SK-N-SH (cell line): ENCODE results near the gene CALM1. TPM values are rescaled to one million over a fixed set of nuclear protein-coding genes. Genes with fewer than 3 reads are reported as not detected.
A peak's percentile ranks its signal among the peaks of the same experiment; 100 is the strongest.

Experiments
- CTCF ChIA-PET: fragments of 300-600, 350-600 bp; formaldehyde crosslinking; extraction: SDS; loops from one replicate; lab custom pipeline; 2021; lab: Yijun Ruan, JAX
- POLR2A ChIA-PET: fragments of 350-600 bp; sonication (Branson Sonifier 250); formaldehyde crosslinking; extraction: SDS; loops from one replicate; lab custom pipeline; 2020; ENCODE audit warnings: antibody characterized with exemption, inconsistent platforms; lab: Yijun Ruan, JAX
- DNase-seq: peaks from one replicate; pipeline ENCODE4 v3.0.0; 2012
- H2AFZ ChIP-seq: fragments of 200-600 bp; sonication (generic); 2 replicates; pipeline ENCODE4 v1.8.1; 2016; ENCODE audit warnings: antibody characterized with exemption, mild to moderate bottlenecking, low read depth
- H3F3A ChIP-seq: fragments of 200-600 bp; sonication (generic); replicated peaks from 2 replicates; pipeline ENCODE3; 2016; ENCODE audit warnings: antibody characterized with exemption, mild to moderate bottlenecking; ENCODE audit not compliant: insufficient read depth
- H3K27ac ChIP-seq, 2 experiments: fragments of 200-500 bp in 1 of 2; fragments of 200-600 bp in 1 of 2; sonication (Bioruptor generic) in 1 of 2; sonication (generic), shearing (Covaris generic) in 1 of 2; 2 replicates each; pipeline versions ENCODE4 v1.5.1 to v1.6.1; 2014 to 2016; ENCODE audit warnings: low read depth in 2 of 2, inconsistent platforms in 1 of 2, low read length in 1 of 2, mild to moderate bottlenecking in 1 of 2, mixed read lengths in 1 of 2
- H3K27me3 ChIP-seq: fragments of 200-600 bp; sonication (generic), shearing (Covaris generic); 2 replicates; pipeline ENCODE4 v1.6.1; 2016; ENCODE audit warnings: mixed run types; ENCODE audit not compliant: insufficient read depth
- H3K36me3 ChIP-seq, 2 experiments: fragments of 200-500 bp in 1 of 2; fragments of 200-600 bp in 1 of 2; sonication (Bioruptor generic) in 1 of 2; sonication (generic) in 1 of 2; replicated peaks in 1 of 2; 2 replicates each; pipeline versions ENCODE3 to v1.5.1; 2014 to 2016; ENCODE audit warnings: low read length in 1 of 2, mild to moderate bottlenecking in 1 of 2; ENCODE audit not compliant: insufficient read depth in 2 of 2, control insufficient read depth in 1 of 2
- H3K4me1 ChIP-seq, 2 experiments: fragments of 200-500 bp in 1 of 2; fragments of 200-600 bp in 1 of 2; sonication (Bioruptor generic) in 1 of 2; sonication (generic), shearing (Covaris generic) in 1 of 2; 2 replicates each; pipeline versions ENCODE4 v1.5.1 to v1.6.1; 2014 to 2016; ENCODE audit warnings: low read depth in 1 of 2, low read length in 1 of 2, mixed run types in 1 of 2; ENCODE audit not compliant: insufficient read depth in 2 of 2, control insufficient read depth in 1 of 2
- H3K4me2 ChIP-seq: fragments of 200-600 bp; sonication (generic), shearing (Covaris generic); 2 replicates; pipeline ENCODE4 v1.6.1; 2017; ENCODE audit warnings: mixed run types
- H3K4me3 ChIP-seq, 2 experiments: fragments of 200-500 bp in 1 of 2; fragments of 200-600 bp in 1 of 2; sonication (Bioruptor generic) in 1 of 2; sonication (generic), shearing (Covaris generic) in 1 of 2; 2 replicates each; pipeline versions ENCODE4 v1.5.1 to v1.8.1; 2014 to 2016; ENCODE audit warnings: low read depth in 2 of 2, inconsistent platforms in 1 of 2, low read length in 1 of 2, mild to moderate bottlenecking in 1 of 2, mixed read lengths in 1 of 2, moderate library complexity in 1 of 2
- H3K79me2 ChIP-seq: fragments of 200-600 bp; sonication (generic); 2 replicates; pipeline ENCODE4 v1.8.1; 2017; ENCODE audit warnings: mild to moderate bottlenecking; ENCODE audit not compliant: insufficient read depth
- H3K9ac ChIP-seq: fragments of 200-600 bp; sonication (generic); 2 replicates; pipeline ENCODE4 v1.6.1; 2017; ENCODE audit warnings: mixed run types
- H3K9me2 ChIP-seq: fragments of 200-600 bp; sonication (generic); 2 replicates; pipeline ENCODE4 v1.6.1; 2017; ENCODE audit warnings: mixed run types
- H3K9me3 ChIP-seq: fragments of 200-600 bp; sonication (generic); 2 replicates; pipeline ENCODE4 v1.6.1; 2017; ENCODE audit warnings: mixed run types, mild to moderate bottlenecking, moderate library complexity
- H4K20me1 ChIP-seq: fragments of 200-600 bp; sonication (generic); 2 replicates; pipeline ENCODE4 v1.6.1; 2017; ENCODE audit warnings: mild to moderate bottlenecking, mixed run types; ENCODE audit not compliant: insufficient read depth
- CHD2 ChIP-seq: fragments of 150-350 bp; IDR thresholded peaks from 2 replicates; pipeline ENCODE4 v1.6.1; 2018; ENCODE audit warnings: low read length; ENCODE audit not compliant: partially characterized antibody
- CTCF ChIP-seq: fragments of 200-600 bp; sonication (generic); IDR thresholded peaks from 2 replicates; pipeline ENCODE4 v1.6.1; 2017; ENCODE audit warnings: antibody characterized with exemption, mild to moderate bottlenecking, moderate library complexity
- EP300 ChIP-seq, 2 experiments: IDR thresholded peaks; 2 replicates each; pipeline versions ENCODE4 v1.4.0 to v1.6.1; 2012; ENCODE audit warnings: borderline replicate concordance in 1 of 2, low read depth in 1 of 2, low read length in 1 of 2
- EZH2phosphoT487 ChIP-seq: fragments of 200-600 bp; sonication (generic); IDR thresholded peaks from 2 replicates; pipeline ENCODE4 v1.6.1; 2017; ENCODE audit warnings: low read depth, mixed run types, mild to moderate bottlenecking, antibody characterized with exemption, moderate library complexity, borderline replicate concordance
- FOSL2 ChIP-seq: IDR thresholded peaks from 2 replicates; pipeline ENCODE4 v1.4.0; 2012; ENCODE audit warnings: low read depth, mild to moderate bottlenecking, moderate library complexity, borderline replicate concordance
- FOXM1 ChIP-seq: IDR thresholded peaks from 2 replicates; pipeline ENCODE4 v1.4.0; 2012; ENCODE audit warnings: low read depth, mild to moderate bottlenecking
- JUND ChIP-seq: IDR thresholded peaks from 2 replicates; pipeline ENCODE4 v1.4.0; 2012
- MAX ChIP-seq: IDR thresholded peaks from 2 replicates; pipeline ENCODE4 v1.4.0; 2012; ENCODE audit warnings: low read depth
- NFIC ChIP-seq: IDR thresholded peaks from 2 replicates; pipeline ENCODE4 v1.4.0; 2012; ENCODE audit warnings: borderline replicate concordance
- NRF1 ChIP-seq: IDR thresholded peaks from 2 replicates; pipeline ENCODE4 v1.6.1; 2012; ENCODE audit warnings: low read depth, mild to moderate bottlenecking, low read length
- RFX5 ChIP-seq: IDR thresholded peaks from 2 replicates; pipeline ENCODE4 v1.6.1; 2012; ENCODE audit warnings: mild to moderate bottlenecking, improper control_type of control experiment, low read length
- SIN3A ChIP-seq: IDR thresholded peaks from 2 replicates; pipeline ENCODE4 v1.6.1; 2012; ENCODE audit warnings: low read depth, mild to moderate bottlenecking, low read length, moderate library complexity, borderline replicate concordance
- ZBTB33 ChIP-seq: IDR thresholded peaks from 2 replicates; pipeline ENCODE4 v1.4.0; 2012; ENCODE audit warnings: low read depth, borderline replicate concordance
- WGBS: methylation state at CpG from one replicate; pipeline ENCODE4 v1.1.6; 2017; ENCODE audit warnings: low lambda C conversion rate; 5-methylcytosine and 5-hydroxymethylcytosine counted together
- polyA plus RNA-seq, 3 experiments: library from polyadenylated mRNA; depleted of rRNA; stranded (reverse); fragments of >200 nt; gene quantifications; 2 replicates each; pipeline ENCODE4 v1.2.3, GENCODE V29; 2012
- TF ChIP-seq, protein P1 (sequence below): fragments of 150-350 bp; IDR thresholded peaks from 2 replicates; pipeline ENCODE4 v1.6.1; 2016; ENCODE audit warnings: mild to moderate bottlenecking, low read depth, low read length
- TF ChIP-seq, protein P2 (sequence below): fragments of 150-350 bp; IDR thresholded peaks from 2 replicates; pipeline ENCODE4 v1.6.1; 2017; ENCODE audit warnings: antibody characterized with exemption, low read length, low read depth, borderline replicate concordance
- TF ChIP-seq, protein P3 (sequence below): IDR thresholded peaks from 2 replicates; pipeline ENCODE4; 2012

CALM1 gene
- polyA plus RNA-seq, 1 of the 3 experiments (the other 2 are of a cell fraction) = 299 TPM

DNA sequence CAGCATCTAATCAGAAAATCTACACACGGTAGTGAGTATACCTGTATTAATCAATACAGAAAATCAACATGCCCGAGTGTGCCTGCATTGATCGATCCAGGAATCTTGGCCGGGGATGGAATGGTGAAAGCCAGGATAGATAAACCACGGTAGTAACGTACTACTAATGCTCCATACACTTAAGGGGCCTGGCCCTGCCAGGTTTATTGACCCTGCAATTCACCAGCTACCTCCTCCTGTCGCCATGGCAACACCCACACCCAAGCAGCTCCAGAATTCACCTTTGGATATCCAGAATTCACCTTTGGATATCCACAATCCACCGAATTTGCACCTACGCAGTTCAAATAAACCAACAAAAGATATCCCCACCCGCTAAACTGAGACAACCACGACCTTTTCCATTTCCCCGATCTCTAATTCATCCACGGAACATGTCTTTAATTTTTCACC is 14.8 kb upstream of the CALM1 start:
- Histone ChIP-seq H3F3A (no peaks in the 10 kb centered on the region), H3K79me2 (no peaks in the 10 kb centered on the region), H3K9me2 (no peaks in the 10 kb centered on the region), H3K4me2 (peak overlapping the region; percentile 84), H4K20me1 (no peaks in the 10 kb centered on the region), H2AFZ (peak overlapping the region; percentile 98), H3K9ac (peak overlapping the region; percentile 96), H3K27ac (peak overlapping the region; percentile 96 to 99; a peak in 3 of 4 replicates), H3K4me3 (peak overlapping the region; percentile 70 to 80), H3K4me1 (peaks cover 16 to 19% of the 10 kb centered on the region in 2 experiments; a peak in 2 of 4 replicates), H3K9me3 (no peaks in the 10 kb centered on the region), H3K27me3 (no peaks in the 10 kb centered on the region), H3K36me3 (no peaks in the 10 kb centered on the region)
- 56% methylated on average over 13 of the region's 13 CpGs for WGBS
- ChIA-PET POLR2A (interaction anchor here (0.9 to 3.7 kb wide), 7 partner anchors 15 to 358 kb away, joined by 3 to 36 read pairs (median 3); partner anchors contain the start of genes CALM1 and PSMC1), CTCF (interaction anchor here (1.2 to 4.2 kb wide), 7 partner anchors 9 to 376 kb away, joined by 5 to 18 read pairs (median 6); partner anchors contain the start of gene CALM1)
- TF ChIP-seq SIN3A = no peak
- TF ChIP-seq CTCF = no peak
- TF ChIP-seq NRF1 = no peak
- TF ChIP-seq RFX5 = peak; percentile 62; the same call in 1 of the 2 replicates
- DNase-seq = peak; percentile 26

- peaks cover 16 to 19% of the 10 kb centered on the region in 2 experiments; a peak in 2 of 4 replicates for H3K4me1 ChIP-seq
- H3K79me2 ChIP-seq = no peaks in the 10 kb centered on the region
- H3K4me3 ChIP-seq = peak overlapping the region; percentile 70 to 80
- H4K20me1 ChIP-seq = no peaks in the 10 kb centered on the region
- H3K9me3 ChIP-seq = no peaks in the 10 kb centered on the region
- H2AFZ ChIP-seq = peak overlapping the region; percentile 98
- H3K27me3 ChIP-seq = no peaks in the 10 kb centered on the region
- WGBS = 1% methylated on average over 31 of the region's 34 CpGs
- no peaks in the 10 kb centered on the region for H3K36me3 ChIP-seq
- CTCF ChIA-PET = interaction anchor here (1.2 to 4.2 kb wide), 7 partner anchors 8 to 376 kb away, joined by 5 to 18 read pairs (median 7); partner anchors contain the start of gene CALM1
- peak overlapping the region; percentile 84 for H3K4me2 ChIP-seq
- DNase-seq = peak; percentile 24
- H3K9me2 ChIP-seq = no peaks in the 10 kb centered on the region
- H3K9ac ChIP-seq = peak overlapping the region; percentile 96
- H3F3A ChIP-seq = peaks cover 3% of the 10 kb centered on the region
- H3K27ac ChIP-seq = peak overlapping the region; percentile 96 to 99
- POLR2A ChIA-PET = interaction anchor here (0.7 to 3.7 kb wide), 9 partner anchors 14 to 357 kb away, joined by 3 to 36 read pairs (median 3); partner anchors contain the start of genes CALM1 and PSMC1
- TF ChIP-seq NFIC (no peak), FOSL2 (no peak), EP300 (IDR thresholded peaks at IDR 0.05; ENCODE audit: borderline replicate concordance in 1 of 2, low read depth in 1 of 2, low read length in 1 of 2) (no peak), RFX5 (no peak), EZH2phosphoT487 (no peak), CHD2 (no peak), SIN3A (no peak), FOXM1 (no peak), ZBTB33 (no peak), JUND (no peak), MAX (peak; percentile 43; the same call in 1 of the 2 replicates)
- TF ChIP-seq, protein P1, sequence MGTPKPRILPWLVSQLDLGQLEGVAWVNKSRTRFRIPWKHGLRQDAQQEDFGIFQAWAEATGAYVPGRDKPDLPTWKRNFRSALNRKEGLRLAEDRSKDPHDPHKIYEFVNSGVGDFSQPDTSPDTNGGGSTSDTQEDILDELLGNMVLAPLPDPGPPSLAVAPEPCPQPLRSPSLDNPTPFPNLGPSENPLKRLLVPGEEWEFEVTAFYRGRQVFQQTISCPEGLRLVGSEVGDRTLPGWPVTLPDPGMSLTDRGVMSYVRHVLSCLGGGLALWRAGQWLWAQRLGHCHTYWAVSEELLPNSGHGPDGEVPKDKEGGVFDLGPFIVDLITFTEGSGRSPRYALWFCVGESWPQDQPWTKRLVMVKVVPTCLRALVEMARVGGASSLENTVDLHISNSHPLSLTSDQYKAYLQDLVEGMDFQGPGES = no peak
- TF ChIP-seq, protein P2, sequence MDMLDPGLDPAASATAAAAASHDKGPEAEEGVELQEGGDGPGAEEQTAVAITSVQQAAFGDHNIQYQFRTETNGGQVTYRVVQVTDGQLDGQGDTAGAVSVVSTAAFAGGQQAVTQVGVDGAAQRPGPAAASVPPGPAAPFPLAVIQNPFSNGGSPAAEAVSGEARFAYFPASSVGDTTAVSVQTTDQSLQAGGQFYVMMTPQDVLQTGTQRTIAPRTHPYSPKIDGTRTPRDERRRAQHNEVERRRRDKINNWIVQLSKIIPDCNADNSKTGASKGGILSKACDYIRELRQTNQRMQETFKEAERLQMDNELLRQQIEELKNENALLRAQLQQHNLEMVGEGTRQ = no peak
- TF ChIP-seq, protein P3, sequence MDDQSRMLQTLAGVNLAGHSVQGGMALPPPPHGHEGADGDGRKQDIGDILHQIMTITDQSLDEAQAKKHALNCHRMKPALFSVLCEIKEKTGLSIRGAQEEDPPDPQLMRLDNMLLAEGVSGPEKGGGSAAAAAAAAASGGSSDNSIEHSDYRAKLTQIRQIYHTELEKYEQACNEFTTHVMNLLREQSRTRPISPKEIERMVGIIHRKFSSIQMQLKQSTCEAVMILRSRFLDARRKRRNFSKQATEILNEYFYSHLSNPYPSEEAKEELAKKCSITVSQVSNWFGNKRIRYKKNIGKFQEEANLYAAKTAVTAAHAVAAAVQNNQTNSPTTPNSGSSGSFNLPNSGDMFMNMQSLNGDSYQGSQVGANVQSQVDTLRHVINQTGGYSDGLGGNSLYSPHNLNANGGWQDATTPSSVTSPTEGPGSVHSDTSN = peak; percentile 33
These were observed 14.2 kb upstream of the CALM1 start for GRCh38 chr14:90382491-90383125.
